ENCODE measurements around the gene FAM227B. TPM values are rescaled to one million over a fixed set of nuclear protein-coding genes. Genes with fewer than 3 reads are reported as not detected.

FAM227B gene
- total RNA-seq, 2 experiments from 2014 or later, result 2.4 to 3.3 TPM

DNA sequence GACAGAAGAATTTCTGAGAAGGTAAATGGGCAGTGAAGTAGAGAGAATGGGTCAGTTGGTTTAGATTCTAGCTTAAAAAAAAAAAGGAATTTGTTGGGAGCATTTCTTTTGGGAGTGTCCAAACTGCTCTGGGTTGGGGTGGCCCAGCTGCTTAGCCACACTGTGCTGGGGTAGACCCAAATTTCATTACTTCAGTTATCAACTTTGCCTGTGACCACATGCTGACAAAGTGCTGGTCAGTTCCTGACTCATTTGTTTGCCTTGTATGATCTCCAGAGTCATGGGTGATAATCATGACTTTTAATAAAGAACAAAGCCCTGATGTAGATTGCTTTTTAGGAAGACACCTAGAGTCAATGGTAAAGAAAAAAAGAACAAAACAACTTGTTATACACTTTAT lies 319.1 kb downstream of the FAM227B start:
- CTCF ChIA-PET, result no interaction called here
- Mint-ChIP-seq H3K4me1 (no peaks in the 10 kb centered on the region), H3K27me3 (no peaks in the 10 kb centered on the region), H3K4me3 (no peak overlapping the region), H3K27ac (no peak overlapping the region), H3K36me3 (peaks cover 67% of the 10 kb centered on the region), H3K9me3 (ENCODE audit: low read depth) (peaks cover 2% of the 10 kb centered on the region)
- DNase-seq, result no peak
- ATAC-seq, result no peak

DNA sequence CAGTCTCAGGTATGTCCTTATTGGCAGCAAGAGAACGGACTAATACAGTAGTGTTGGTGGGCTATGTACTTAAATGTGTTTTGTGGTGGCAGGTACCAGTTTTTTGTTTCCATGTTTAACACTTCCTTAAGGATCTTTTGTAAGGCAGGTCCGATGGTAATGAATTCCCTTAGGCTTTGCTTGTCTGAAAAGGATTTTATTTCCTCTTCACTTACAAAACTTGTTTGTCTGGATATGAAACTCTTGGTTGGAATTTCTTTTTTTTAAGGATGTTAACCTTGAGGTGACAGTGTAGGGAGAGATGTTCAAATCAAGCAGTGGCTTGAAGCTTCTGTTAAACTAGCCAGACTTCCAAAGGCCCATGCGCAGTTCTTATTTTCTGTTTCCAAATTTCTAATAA lies 319.8 kb downstream of the FAM227B start:
- Mint-ChIP-seq H3K4me3 (no peak overlapping the region), H3K27ac (no peak overlapping the region), H3K27me3 (no peaks in the 10 kb centered on the region), H3K36me3 (peaks cover 72% of the 10 kb centered on the region), H3K4me1 (no peaks in the 10 kb centered on the region), H3K9me3 (ENCODE audit: low read depth) (peaks cover 2% of the 10 kb centered on the region)
- no peak for ATAC-seq
- CTCF ChIA-PET, result no interaction called here
- no peak for DNase-seq

DNA sequence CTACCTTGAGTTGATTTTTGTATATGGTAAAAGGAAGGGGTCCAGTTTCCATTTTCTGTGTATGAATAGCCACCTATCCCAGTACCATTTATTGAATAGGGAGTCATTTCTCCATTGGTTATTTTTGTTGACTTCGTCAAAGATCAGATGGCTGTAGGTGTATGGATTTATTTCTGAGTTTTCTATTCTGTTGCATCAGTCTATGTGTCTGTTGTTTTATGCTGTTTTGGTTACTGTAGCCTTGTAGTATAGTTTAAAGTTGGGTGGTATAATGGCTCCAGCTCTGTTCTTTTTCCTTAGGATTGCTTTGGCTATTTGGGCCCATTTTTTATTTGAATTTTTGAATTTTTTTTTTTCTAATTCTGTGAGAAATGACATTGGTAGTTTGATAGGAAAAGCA lies 323.0 kb downstream of the FAM227B start:
- no peak overlapping the region for H3K4me3 Mint-ChIP-seq

GRCh38 chr15:49296258-49296657 lies 324.4 kb downstream of the FAM227B start:
- CTCF ChIA-PET, result no interaction called here
- ATAC-seq, result no peak
- Mint-ChIP-seq H3K9me3 (ENCODE audit: low read depth) (peaks cover 2% of the 10 kb centered on the region), H3K36me3 (peaks cover 76% of the 10 kb centered on the region), H3K27ac (no peak overlapping the region), H3K4me1 (peaks cover 4% of the 10 kb centered on the region), H3K4me3 (no peak overlapping the region), H3K27me3 (no peaks in the 10 kb centered on the region)
- DNase-seq, result no peak

More for the DNA sequence above, 323.0 kb downstream of the FAM227B start:
- Mint-ChIP-seq H3K27ac (no peak overlapping the region), H3K27me3 (no peaks in the 10 kb centered on the region), H3K4me1 (no peaks in the 10 kb centered on the region), H3K36me3 (peaks cover 72% of the 10 kb centered on the region), H3K9me3 (ENCODE audit: low read depth) (peaks cover 2% of the 10 kb centered on the region)
- CTCF ChIA-PET, result no interaction called here
- ATAC-seq (no peak), DNase-seq (no peak)

GRCh38 chr15:49293941-49294340 lies 326.7 kb downstream of the FAM227B start:
- no peak for ATAC-seq
- no peaks in the 10 kb centered on the region for H3K27me3 Mint-ChIP-seq
- no peak overlapping the region for H3K4me3 Mint-ChIP-seq
- CTCF ChIA-PET, result interaction anchor here (0.8 kb wide), 1 partner anchor 50 kb away, joined by 3 read pairs; no protein-coding TSS in a partner anchor
- peaks cover 13% of the 10 kb centered on the region for H3K4me1 Mint-ChIP-seq
- peaks cover 69% of the 10 kb centered on the region for H3K36me3 Mint-ChIP-seq
- no peak for DNase-seq
- no peaks in the 10 kb centered on the region for H3K9me3 Mint-ChIP-seq (ENCODE audit: low read depth)
- no peak overlapping the region for H3K27ac Mint-ChIP-seq

DNA sequence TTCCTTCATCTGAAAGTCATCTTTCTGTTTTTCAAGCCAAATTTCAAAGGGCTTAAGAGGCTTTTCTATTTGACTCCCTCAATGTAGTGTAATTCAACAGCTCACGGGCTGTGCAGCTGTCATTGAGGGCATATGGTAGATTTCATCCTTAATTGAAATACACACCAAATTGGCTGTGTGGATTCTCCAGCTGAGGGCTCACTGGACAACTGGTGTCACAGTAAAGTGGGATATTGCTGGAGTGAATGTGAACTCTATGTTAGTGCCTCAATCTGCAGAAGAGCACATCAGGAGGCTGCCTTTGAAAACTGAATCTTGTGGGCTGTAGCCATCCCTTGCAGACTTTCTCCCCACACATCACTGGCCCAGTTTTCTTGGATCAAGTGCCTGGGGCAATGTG lies 330.4 kb downstream of the FAM227B start:
- Mint-ChIP-seq H3K4me1 (peaks cover 32% of the 10 kb centered on the region), H3K27ac (no peak overlapping the region), H3K36me3 (peaks cover 69% of the 10 kb centered on the region)

DNA sequence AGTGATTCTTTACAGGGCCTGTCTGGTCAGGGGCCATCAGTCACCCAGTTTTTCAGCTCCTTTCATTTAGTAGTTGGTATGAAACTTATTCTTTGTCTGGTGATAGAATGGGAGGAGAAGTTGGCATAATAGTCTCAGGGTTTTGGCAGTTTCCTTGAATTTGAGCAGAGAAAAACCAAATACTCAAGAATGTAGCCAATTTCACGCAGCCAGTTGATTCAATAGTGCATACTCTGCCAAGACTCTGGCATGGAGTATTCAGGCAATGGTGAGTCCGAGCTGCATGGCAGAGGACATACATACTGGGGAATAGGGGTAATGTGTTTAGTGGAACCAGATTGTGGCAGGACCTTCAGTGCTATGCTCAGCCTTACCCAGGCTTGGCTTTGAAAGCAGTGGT lies 332.2 kb downstream of the FAM227B start:
- Mint-ChIP-seq H3K36me3 (peaks cover 75% of the 10 kb centered on the region), H3K27me3 (no peaks in the 10 kb centered on the region), H3K4me3 (no peak overlapping the region), H3K9me3 (ENCODE audit: low read depth) (no peaks in the 10 kb centered on the region), H3K4me1 (peaks cover 32% of the 10 kb centered on the region), H3K27ac (no peak overlapping the region)
- ATAC-seq, result no peak
- CTCF ChIA-PET, result no interaction called here
- no peak for DNase-seq

More for the DNA sequence above, 330.4 kb downstream of the FAM227B start:
- CTCF ChIA-PET, result no interaction called here
- DNase-seq (no peak), ATAC-seq (no peak)
- no peaks in the 10 kb centered on the region for H3K9me3 Mint-ChIP-seq (ENCODE audit: low read depth)
- H3K27me3 Mint-ChIP-seq, result no peaks in the 10 kb centered on the region
- H3K4me3 Mint-ChIP-seq, result no peak overlapping the region

DNA sequence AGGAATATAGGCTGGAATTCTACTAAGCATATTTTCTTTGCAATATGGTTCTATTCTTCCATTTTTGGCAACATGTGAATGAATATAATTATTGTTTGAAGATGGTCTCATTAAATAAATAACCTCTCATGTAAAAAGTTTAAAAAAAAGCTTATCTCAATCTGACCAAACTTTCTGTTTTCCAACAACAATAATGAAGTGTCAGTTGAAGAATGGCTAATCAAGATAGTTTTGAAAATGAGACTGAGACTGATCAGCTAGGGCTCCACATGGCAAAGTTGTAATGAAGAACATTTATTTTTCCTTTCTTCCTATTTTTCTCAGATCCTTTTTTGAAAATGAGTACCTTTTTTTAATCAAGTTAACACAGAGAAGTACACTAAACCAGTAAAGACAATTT lies 333.1 kb downstream of the FAM227B start:
- peaks cover 73% of the 10 kb centered on the region for H3K36me3 Mint-ChIP-seq
- DNase-seq (no peak), ATAC-seq (no peak)
- no peak overlapping the region for H3K27ac Mint-ChIP-seq
- no peaks in the 10 kb centered on the region for H3K27me3 Mint-ChIP-seq
- CTCF ChIA-PET, result no interaction called here
- peaks cover 32% of the 10 kb centered on the region for H3K4me1 Mint-ChIP-seq
- no peak overlapping the region for H3K4me3 Mint-ChIP-seq
- no peaks in the 10 kb centered on the region for H3K9me3 Mint-ChIP-seq (ENCODE audit: low read depth)

DNA sequence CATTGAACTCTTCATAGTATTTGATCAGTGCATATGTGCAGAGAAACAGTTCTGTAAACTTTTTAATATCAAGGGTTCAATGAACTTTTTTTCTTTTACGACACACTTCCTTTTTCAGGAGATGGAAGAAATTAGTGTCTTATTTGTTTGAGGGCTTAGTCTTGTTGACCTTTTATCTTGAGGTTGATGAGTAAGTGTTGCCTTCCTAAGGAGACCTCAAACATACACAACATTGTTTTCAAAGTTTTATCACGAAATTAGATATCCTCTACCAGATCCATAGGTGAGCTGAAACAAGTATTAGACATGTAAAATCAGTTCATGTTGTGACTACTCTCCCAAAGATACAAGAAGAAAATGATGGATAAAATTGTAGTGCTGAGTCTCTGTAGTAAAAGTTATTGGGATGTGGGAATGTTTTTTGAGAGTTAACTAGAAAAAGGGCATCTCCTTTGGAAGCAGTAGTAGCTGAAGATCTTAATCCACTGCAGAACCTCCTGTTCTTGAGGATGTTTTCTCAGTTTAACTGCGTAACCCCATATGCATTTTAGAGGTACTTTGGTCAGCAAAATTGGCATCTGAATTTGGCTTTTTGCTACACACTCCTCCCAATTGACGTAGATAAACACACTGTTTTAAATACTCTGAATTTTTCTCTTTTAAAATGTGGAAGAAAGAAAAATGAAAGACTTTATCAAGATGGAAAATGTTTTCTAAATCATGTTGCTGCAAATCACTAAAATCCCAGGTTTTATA lies 333.8 kb downstream of the FAM227B start:
- DNase-seq, result no peak
- CTCF ChIA-PET, result no interaction called here
- peak overlapping the region; percentile 50 for H3K27ac Mint-ChIP-seq
- H3K9me3 Mint-ChIP-seq (ENCODE audit: low read depth), result no peaks in the 10 kb centered on the region
- H3K4me1 Mint-ChIP-seq, result peaks cover 32% of the 10 kb centered on the region
- peak; percentile 36 for ATAC-seq
- peaks cover 71% of the 10 kb centered on the region for H3K36me3 Mint-ChIP-seq
- no peaks in the 10 kb centered on the region for H3K27me3 Mint-ChIP-seq
- H3K4me3 Mint-ChIP-seq, result no peak overlapping the region

GRCh38 chr15:49282366-49282765 lies 338.3 kb downstream of the FAM227B start:
- H3K9me3 Mint-ChIP-seq (ENCODE audit: low read depth), result no peaks in the 10 kb centered on the region
- no peak overlapping the region for H3K27ac Mint-ChIP-seq
- peaks cover 55% of the 10 kb centered on the region for H3K36me3 Mint-ChIP-seq
- H3K4me3 Mint-ChIP-seq, result no peak overlapping the region
- CTCF ChIA-PET, result no interaction called here
- ATAC-seq (no peak), DNase-seq (no peak)
- H3K4me1 Mint-ChIP-seq, result peaks cover 15% of the 10 kb centered on the region
- H3K27me3 Mint-ChIP-seq, result no peaks in the 10 kb centered on the region

GRCh38 chr15:49279521-49280456 lies 340.8 kb downstream of the FAM227B start:
- ATAC-seq (no peak), DNase-seq (no peak)
- Mint-ChIP-seq H3K4me3 (no peak overlapping the region), H3K27me3 (no peaks in the 10 kb centered on the region), H3K27ac (no peak overlapping the region), H3K36me3 (peaks cover 36% of the 10 kb centered on the region), H3K9me3 (ENCODE audit: low read depth) (peaks cover 1% of the 10 kb centered on the region), H3K4me1 (no peaks in the 10 kb centered on the region)
- CTCF ChIA-PET, result no interaction called here

- Mint-ChIP-seq H3K27me3 (no peaks in the 10 kb centered on the region), H3K4me3 (no peak overlapping the region), H3K36me3 (peaks cover 28% of the 10 kb centered on the region), H3K9me3 (ENCODE audit: low read depth) (peaks cover 1% of the 10 kb centered on the region), H3K27ac (no peak overlapping the region), H3K4me1 (no peaks in the 10 kb centered on the region)
- DNase-seq (no peak), ATAC-seq (no peak)
- CTCF ChIA-PET, result no interaction called here
Observed at GRCh38 chr15:49278751-49279150, 341.9 kb downstream of the FAM227B start.

Data from activated CD8-positive, alpha-beta memory T cell treated with anti-CD3 and anti-CD28 coated beads, Interleukin-2, amount 10 ng/mL, durations not matched to agents 7 days and 5 days (primary cell).